HAP-1 (cell line): Measurements from ENCODE around the gene FADS1.

Source experiments
- DNase-seq, 2 experiments: peaks; one replicate each; pipeline ENCODE4 v3.0.0-alpha.2; 2016 to 2020; ENCODE audit warnings: low spot score in 2 of 2
- H3K27me3 ChIP-seq: fragments of 250-450 bp; sonication (Bioruptor Pico); 2 replicates; pipeline ENCODE4 v1.5.1; 2020; ENCODE audit warnings: low read depth, mild to moderate bottlenecking, moderate library complexity
- H3K36me3 ChIP-seq: fragments of 250-450 bp; sonication (Bioruptor Pico); replicated peaks from 2 replicates; pipeline ENCODE4 v1.5.1; 2020; ENCODE audit warnings: mild to moderate bottlenecking
- H3K4me1 ChIP-seq: fragments of 250-450 bp; sonication (Bioruptor Pico); 2 replicates; pipeline ENCODE4 v1.5.1; 2020; ENCODE audit warnings: mild to moderate bottlenecking
- H3K4me3 ChIP-seq: fragments of 250-450 bp; sonication (Bioruptor Pico); 2 replicates; pipeline ENCODE4 v1.5.1; 2020; ENCODE audit warnings: mild to moderate bottlenecking, moderate library complexity
- H3K9me3 ChIP-seq: fragments of 250-450 bp; sonication (Bioruptor Pico); 2 replicates; pipeline ENCODE4 v1.5.1; 2020; ENCODE audit warnings: mild to moderate bottlenecking, moderate library complexity
- in situ Hi-C: fragments of 300-500 bp; cut with MboI; formaldehyde crosslinking; loops from 3 replicates; pipeline ENCODE4 v1.14.3; 2020; ENCODE audit warnings: low sequenced_read_pairs, inconsistent platforms, mixed read lengths

FADS1 gene

GRCh38 chr11:61851900-61852295 is 35.1 kb upstream of the FADS1 start:
- H3K4me3 ChIP-seq = no peak overlapping the region
- H3K4me1 ChIP-seq = no peaks in the 10 kb centered on the region
- H3K9me3 ChIP-seq = no peaks in the 10 kb centered on the region
- DNase-seq = no peak
- H3K27me3 ChIP-seq = no peaks in the 10 kb centered on the region
- peaks cover 81% of the 10 kb centered on the region for H3K36me3 ChIP-seq
- in situ Hi-C loops = no loop called here

DNA sequence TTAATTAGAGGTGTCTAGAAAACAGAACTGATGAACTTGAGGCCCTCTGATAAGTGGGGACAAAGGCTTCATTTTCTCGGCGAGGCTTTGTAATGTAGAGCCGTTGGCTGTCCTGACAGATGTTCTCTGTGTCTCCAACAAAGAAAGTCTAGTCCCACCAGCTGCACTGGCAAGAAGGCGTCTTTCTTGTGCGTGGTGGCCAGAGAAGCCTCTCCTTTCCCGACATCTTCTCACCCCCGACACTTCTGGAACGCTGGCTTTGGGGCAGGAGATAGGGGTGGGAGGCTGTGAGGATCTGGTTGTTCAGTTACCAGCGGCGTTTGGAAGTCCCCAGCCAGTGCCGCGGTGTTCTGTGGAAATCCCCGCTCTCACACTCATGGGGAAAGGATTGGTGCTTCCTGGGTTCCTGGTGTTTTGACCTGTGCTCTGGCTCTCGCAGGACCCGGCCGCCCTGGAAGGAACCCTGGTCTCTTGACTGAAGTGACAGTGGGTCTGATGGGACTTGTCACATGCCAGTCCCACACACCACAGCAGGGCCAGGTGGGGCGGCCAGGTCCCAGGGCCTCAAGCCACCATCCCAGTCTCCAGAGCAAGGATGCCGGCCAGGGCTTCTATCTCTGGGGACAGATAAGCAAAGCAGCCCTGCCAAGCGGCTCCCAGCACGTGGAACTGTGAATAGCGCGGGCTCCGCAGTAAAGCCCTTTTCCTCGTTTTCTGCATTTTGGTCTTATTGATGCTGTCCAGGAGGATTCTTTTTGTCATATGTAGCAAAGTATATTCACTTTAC is 34.5 kb upstream of the FADS1 start:
- Histone ChIP-seq H3K27me3 (no peaks in the 10 kb centered on the region), H3K9me3 (no peaks in the 10 kb centered on the region), H3K36me3 (peaks cover 82% of the 10 kb centered on the region), H3K4me3 (no peak overlapping the region), H3K4me1 (no peaks in the 10 kb centered on the region)
- no peak for DNase-seq
- in situ Hi-C loops = no loop called here

- Histone ChIP-seq H3K36me3 (peaks cover 82% of the 10 kb centered on the region), H3K9me3 (no peaks in the 10 kb centered on the region), H3K27me3 (no peaks in the 10 kb centered on the region), H3K4me1 (no peaks in the 10 kb centered on the region), H3K4me3 (no peak overlapping the region)
- in situ Hi-C loops = no loop called here
- no peak for DNase-seq
Measured at GRCh38 chr11:61850687-61851086, 33.9 kb upstream of the FADS1 start.

DNA sequence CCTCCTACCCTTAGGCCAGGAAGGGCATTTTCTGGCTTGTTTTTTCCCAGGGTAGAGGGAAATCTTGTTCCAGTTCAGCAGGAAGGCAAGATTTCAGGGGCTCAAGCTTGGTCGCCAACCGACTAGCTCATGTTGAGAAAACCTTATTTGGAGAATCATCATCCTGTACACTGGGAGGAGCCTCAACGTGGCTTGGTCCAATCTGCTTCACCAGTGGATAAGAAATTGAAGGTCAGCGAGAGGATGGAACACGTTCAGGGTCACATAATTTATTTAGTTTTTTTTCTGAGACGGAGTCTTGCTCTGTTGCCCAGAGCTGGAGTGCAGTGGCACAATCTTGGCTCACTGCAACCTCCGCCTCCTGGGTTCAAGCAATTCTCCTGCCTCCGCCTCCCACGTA is 31.8 kb upstream of the FADS1 start:
- in situ Hi-C loops = no loop called here
- no peaks in the 10 kb centered on the region for H3K4me1 ChIP-seq
- no peaks in the 10 kb centered on the region for H3K9me3 ChIP-seq
- H3K36me3 ChIP-seq = peaks cover 81% of the 10 kb centered on the region
- no peak overlapping the region for H3K4me3 ChIP-seq
- DNase-seq = no peak
- H3K27me3 ChIP-seq = no peaks in the 10 kb centered on the region

- Histone ChIP-seq H3K36me3 (peaks cover 83% of the 10 kb centered on the region), H3K27me3 (no peaks in the 10 kb centered on the region), H3K9me3 (no peaks in the 10 kb centered on the region), H3K4me3 (no peak overlapping the region), H3K4me1 (no peaks in the 10 kb centered on the region)
- no peak for DNase-seq
- in situ Hi-C loops = no loop called here
Measured at GRCh38 chr11:61847914-61848581, 31.2 kb upstream of the FADS1 start.

DNA sequence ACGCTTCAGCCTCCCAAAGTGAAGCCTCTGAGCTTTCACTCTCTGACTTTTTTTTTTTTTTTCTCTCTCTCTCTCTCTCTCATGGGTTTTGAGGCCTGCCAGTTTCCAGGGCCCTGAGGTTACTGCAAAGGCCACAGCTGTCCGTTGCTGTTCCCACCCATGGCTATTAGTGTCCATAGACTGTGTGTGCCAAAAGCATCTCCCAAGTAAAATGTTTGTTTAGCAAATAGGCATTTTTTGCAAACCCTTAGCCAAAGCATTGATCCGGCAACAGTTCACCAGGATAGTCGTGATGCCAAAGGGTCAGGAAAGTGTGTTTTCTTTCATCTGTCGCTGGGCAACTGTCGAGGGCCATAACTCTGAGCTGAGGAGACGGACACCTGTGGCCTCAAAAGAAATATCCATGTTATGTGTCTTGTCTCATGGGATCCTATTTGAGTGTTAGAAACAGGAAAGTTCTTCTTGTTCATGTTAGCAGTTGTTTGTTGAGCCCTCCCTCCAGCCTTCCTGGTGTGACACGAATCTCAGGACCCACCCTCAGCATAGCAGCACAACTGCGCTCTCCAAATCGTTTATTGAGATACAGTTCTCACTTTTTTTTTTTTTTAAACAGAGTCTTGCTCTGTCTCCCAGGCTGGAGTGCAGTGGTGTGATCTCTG is 29.7 kb upstream of the FADS1 start:
- in situ Hi-C loops = no loop called here
- Histone ChIP-seq H3K9me3 (no peaks in the 10 kb centered on the region), H3K4me1 (no peaks in the 10 kb centered on the region), H3K36me3 (peaks cover 86% of the 10 kb centered on the region), H3K27me3 (no peaks in the 10 kb centered on the region), H3K4me3 (no peak overlapping the region)
- DNase-seq = no peak

GRCh38 chr11:61844909-61845565 is 28.2 kb upstream of the FADS1 start:
- Histone ChIP-seq H3K4me1 (no peaks in the 10 kb centered on the region), H3K27me3 (no peaks in the 10 kb centered on the region), H3K36me3 (peaks cover 86% of the 10 kb centered on the region), H3K4me3 (no peak overlapping the region), H3K9me3 (no peaks in the 10 kb centered on the region)
- in situ Hi-C loops = no loop called here
- no peak for DNase-seq

DNA sequence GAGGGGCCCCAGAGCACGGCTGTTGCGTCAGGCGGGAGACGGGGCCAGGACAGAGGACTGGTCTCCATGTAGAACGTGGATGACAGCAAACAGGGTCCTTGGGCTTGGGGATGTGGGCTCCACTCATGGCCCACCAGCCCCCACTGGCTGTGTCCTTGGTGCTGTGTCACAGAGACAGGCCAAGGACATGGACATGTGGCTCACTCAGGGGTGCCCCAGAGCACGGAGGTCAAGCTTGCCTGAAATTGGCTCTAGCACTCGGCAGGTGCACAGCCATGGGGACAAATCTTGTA is 25.7 kb upstream of the FADS1 start:
- H3K36me3 ChIP-seq = peaks cover 81% of the 10 kb centered on the region

GRCh38 chr11:61841636-61842527 is 25.1 kb upstream of the FADS1 start:
- H3K36me3 ChIP-seq = peaks cover 79% of the 10 kb centered on the region
- DNase-seq = no peak
- no peak overlapping the region for H3K4me3 ChIP-seq
- H3K9me3 ChIP-seq = no peaks in the 10 kb centered on the region
- no peaks in the 10 kb centered on the region for H3K4me1 ChIP-seq
- H3K27me3 ChIP-seq = no peaks in the 10 kb centered on the region
- in situ Hi-C loops = no loop called here

More for the DNA sequence above, 25.7 kb upstream of the FADS1 start:
- no peak for DNase-seq
- in situ Hi-C loops = no loop called here
- no peak overlapping the region for H3K4me3 ChIP-seq
- no peaks in the 10 kb centered on the region for H3K4me1 ChIP-seq
- no peaks in the 10 kb centered on the region for H3K27me3 ChIP-seq
- no peaks in the 10 kb centered on the region for H3K9me3 ChIP-seq

DNA sequence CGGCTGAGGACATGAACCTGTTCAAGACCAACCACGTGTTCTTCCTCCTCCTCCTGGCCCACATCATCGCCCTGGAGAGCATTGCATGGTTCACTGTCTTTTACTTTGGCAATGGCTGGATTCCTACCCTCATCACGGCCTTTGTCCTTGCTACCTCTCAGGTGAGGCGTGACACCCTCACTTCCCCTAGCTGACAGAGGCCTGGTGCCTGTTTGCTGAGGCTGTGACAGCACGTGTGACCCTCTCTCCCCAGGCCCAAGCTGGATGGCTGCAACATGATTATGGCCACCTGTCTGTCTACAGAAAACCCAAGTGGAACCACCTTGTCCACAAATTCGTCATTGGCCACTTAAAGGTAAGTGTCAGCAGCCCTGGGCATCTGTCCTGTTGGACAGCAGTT is 23.6 kb upstream of the FADS1 start:
- DNase-seq = no peak
- Histone ChIP-seq H3K9me3 (no peaks in the 10 kb centered on the region), H3K27me3 (no peaks in the 10 kb centered on the region), H3K4me1 (no peaks in the 10 kb centered on the region), H3K36me3 (peaks cover 77% of the 10 kb centered on the region), H3K4me3 (no peak overlapping the region)
- in situ Hi-C loops = no loop called here

GRCh38 chr11:61839742-61840141 is 22.9 kb upstream of the FADS1 start:
- no peaks in the 10 kb centered on the region for H3K4me1 ChIP-seq

GRCh38 chr11:61838921-61839320 is 22.1 kb upstream of the FADS1 start:
- no peak overlapping the region for H3K4me3 ChIP-seq
- H3K36me3 ChIP-seq = peaks cover 70% of the 10 kb centered on the region
- H3K4me1 ChIP-seq = peaks cover 4% of the 10 kb centered on the region
- no peak for DNase-seq
- H3K9me3 ChIP-seq = no peaks in the 10 kb centered on the region
- in situ Hi-C loops = no loop called here
- H3K27me3 ChIP-seq = no peaks in the 10 kb centered on the region

More at GRCh38 chr11:61839742-61840141, 22.9 kb upstream of the FADS1 start:
- no peak for DNase-seq
- Histone ChIP-seq H3K4me3 (no peak overlapping the region), H3K36me3 (peaks cover 74% of the 10 kb centered on the region), H3K9me3 (no peaks in the 10 kb centered on the region), H3K27me3 (no peaks in the 10 kb centered on the region)
- in situ Hi-C loops = no loop called here

- Histone ChIP-seq H3K4me3 (no peak overlapping the region), H3K27me3 (no peaks in the 10 kb centered on the region), H3K36me3 (peaks cover 70% of the 10 kb centered on the region), H3K9me3 (no peaks in the 10 kb centered on the region), H3K4me1 (peaks cover 4% of the 10 kb centered on the region)
- in situ Hi-C loops = no loop called here
- no peak for DNase-seq
Measured at GRCh38 chr11:61838501-61838900, 21.7 kb upstream of the FADS1 start.
